Heart left ventricle (tissue), 16 donors: ENCODE data around the gene SLC16A4. TPM values are rescaled to one million over a fixed set of nuclear protein-coding genes. Genes with fewer than 3 reads are reported as not detected.

ENCODE experiments used
- ATAC-seq, 4 donors: fragments of 200-7000 bp; cut with Tn5 transposase; one replicate each; pipeline ENCODE4 v1.9.1; 2020 to 2022; ENCODE audit warnings: moderate library complexity in 4 of 4, mild to moderate bottlenecking in 3 of 4, moderate number of reproducible peaks in 1 of 4
- DNase-seq, 5 donors: peaks; one replicate each; pipeline ENCODE4 v3.0.0-alpha.2; 2020
- H3K27ac ChIP-seq, 12 donors: fragments of 200-600 bp; sonication (generic) in 4 of 12; one replicate each; pipeline versions ENCODE4 v1.5.0 to v1.8.0; 2016 to 2022; ENCODE audit warnings: mild to moderate bottlenecking in 2 of 12
- H3K27me3 ChIP-seq, 9 donors: fragments of 200-600 bp; sonication (generic) in 2 of 9; one replicate each; pipeline versions ENCODE4 v1.5.1 to v1.8.0; 2016 to 2022; ENCODE audit warnings: mild to moderate bottlenecking in 3 of 9
- H3K36me3 ChIP-seq, 9 donors: fragments of 200-600 bp; sonication (generic) in 2 of 9; one replicate each; pipeline versions ENCODE4 v1.5.0 to v1.8.0; 2018 to 2022; ENCODE audit warnings: mild to moderate bottlenecking in 2 of 9
- H3K4me1 ChIP-seq, 12 donors: fragments of 200-600 bp; sonication (generic) in 4 of 12; one replicate each; pipeline versions ENCODE4 v1.5.0 to v1.8.0; 2016 to 2022; ENCODE audit warnings: mild to moderate bottlenecking in 3 of 12
- H3K4me3 ChIP-seq, 12 donors: fragments of 200-600 bp; sonication (generic) in 4 of 12; one replicate each; pipeline versions ENCODE4 v1.5.0 to v1.8.0; 2017 to 2022; ENCODE audit warnings: mild to moderate bottlenecking in 9 of 12, moderate library complexity in 4 of 12
- H3K9me3 ChIP-seq, 12 donors: fragments of 200-600 bp; sonication (generic) in 4 of 12; one replicate each; pipeline versions ENCODE4 v1.5.0 to v1.8.0; 2016 to 2022; ENCODE audit warnings: mild to moderate bottlenecking in 1 of 12
- CTCF ChIP-seq, 12 donors: fragments of 200-600 bp; sonication (generic) in 4 of 12; IDR thresholded peaks; one replicate each; pipeline versions ENCODE4 v1.5.0 to v1.8.0; 2018 to 2022; ENCODE audit warnings: antibody characterized with exemption in 12 of 12, mild to moderate bottlenecking in 5 of 12
- POLR2A ChIP-seq, 2 donors: fragments of 450-650 bp; IDR thresholded peaks; one replicate each; pipeline ENCODE4 v1.6.1; 2017; ENCODE audit warnings: antibody characterized with exemption in 2 of 2, mild to moderate bottlenecking in 2 of 2, moderate library complexity in 2 of 2
- WGBS, 4 donors: extraction: QIAGEN DNeasy Blood & Tissue Kit in 2 of 4; methylation state at CpG; one replicate each; pipeline versions ENCODE4 v1.1.5 to v1.1.7; 2013 to 2018; 5-methylcytosine and 5-hydroxymethylcytosine counted together
- intact Hi-C, 10 donors: fragments of 100-400 bp; cut with DNase I; formaldehyde crosslinking; loops; one replicate each; pipeline versions ENCODE4 v1.11.1 to v1.14.2; 2022
- polyA plus RNA-seq, 2 donors: library from polyadenylated mRNA; stranded (reverse); fragments of 200-250 nt; gene quantifications; one replicate each; pipeline ENCODE4 v1.2.3, GENCODE V29; 2013
- total RNA-seq, 9 donors: library from RNA; depleted of rRNA in 2 of 9; stranded (reverse); fragments of >200 nt in 2 of 9; fragmentation: NEBNext Ultra II Directional in 3 of 9; extraction: Animal tissue kit (Norgen Biotek cat#: 25700) in 3 of 9; gene quantifications; one replicate each; pipeline versions ENCODE4 v1.1.0 to v1.2.4, GENCODE V29; 2016 to 2023
- donor health status: ischemic (EF 13 %, LVEDD 7.1; RV severe dilation, severe dysfunction).
- donor health status: healthy with polysubstance abuse.
- donor health status: DM: no; HTN: yes; CAD: no.
- donor health status: DM: no; HTN: no; CAD: no.
- donor health status: ischemic (EF 25% LVEDD 6.9; RV normal size, moderate dysfunction).
- donor health status: ischemic (EF 25% LVEDD 5.7; RV mildly dilated, moderate dysfunction).
- donor health status: healthy.
- donor health status: DM: yes; HTN: yes; CAD: no.
- donor health status: ischemic (EF 35%, LVEDD 5.7; RV mildly dilated, moderate dysfunction).
- donor health status: nonischemic (EF 11% LVEDD 7.7; RV severe dilation, severe dysfunction).
- donor health status: DM: yes; HTN: yes; CAD: no.
- donor health status: PGD.
- donor health status: ischemic (EF 29% LVEDD 5.4; RV normal size, mild dysfunction).
- donor health status: nonischemic (EF 23%, LVEDD 6.1; RV moderate dilation, normal function).

SLC16A4 gene
- total and polyA plus RNA-seq, 11 donors: 1.00 to 4.8 (median 2.0) TPM

GRCh38 chr1:110350360-110350759 lies 40.5 kb downstream of the SLC16A4 start:
- intact Hi-C loops: loop anchor here in 1 of 10 donors (5.0 kb wide), 1 partner anchor 42 kb away; the partner anchor contains the start of gene SLC16A4
- Histone ChIP-seq H3K36me3 (peaks cover 0 to 45% (median 33%) of the 10 kb centered on the region in 9 donors), H3K27me3 (no peaks in the 10 kb centered on the region), H3K4me1 (peaks cover 4 to 68% (median 53%) of the 10 kb centered on the region in 12 donors), H3K27ac (no peak overlapping the region), H3K4me3 (no peak overlapping the region), H3K9me3 (no peaks in the 10 kb centered on the region)
- TF ChIP-seq CTCF (IDR thresholded peaks at IDR 0.05) (no peak), POLR2A (IDR thresholded peaks at IDR 0.05) (no peak)
- DNase-seq (no peak), ATAC-seq (no peak)
- WGBS, 4 donors: 92 to 94% (median 92%) methylated on average over 2 of the region's 2 CpGs

- intact Hi-C loops: loop anchor here in 1 of 10 donors (5.0 kb wide), 1 partner anchor 39 kb away; no protein-coding TSS in a partner anchor
- no peaks in the 10 kb centered on the region for H3K27me3 ChIP-seq
- no peaks in the 10 kb centered on the region for H3K9me3 ChIP-seq
- H3K4me3 ChIP-seq: no peak overlapping the region
- H3K27ac ChIP-seq: no peak overlapping the region
- TF ChIP-seq POLR2A (IDR thresholded peaks at IDR 0.05): no peak
- DNase-seq: no peak
- no peak for ATAC-seq
- H3K4me1 ChIP-seq: peaks cover 6 to 83% (median 68%) of the 10 kb centered on the region in 12 donors
- peaks cover 0 to 59% (median 41%) of the 10 kb centered on the region in 9 donors for H3K36me3 ChIP-seq
Measured at GRCh38 chr1:110348771-110349170, 42.1 kb downstream of the SLC16A4 start.

- intact Hi-C loops: loop anchor here in 1 of 10 donors (5.0 kb wide), 1 partner anchor 39 kb away; no protein-coding TSS in a partner anchor
- Histone ChIP-seq H3K36me3 (peaks cover 0 to 63% (median 47%) of the 10 kb centered on the region in 9 donors), H3K27me3 (no peaks in the 10 kb centered on the region), H3K4me3 (no peak overlapping the region), H3K9me3 (no peaks in the 10 kb centered on the region), H3K4me1 (peaks cover 6 to 88% (median 75%) of the 10 kb centered on the region in 12 donors), H3K27ac (no peak overlapping the region)
- 45 to 59% (median 50%) methylated on average over 2 of the region's 2 CpGs for WGBS, 4 donors
- TF ChIP-seq CTCF (IDR thresholded peaks at IDR 0.05) (no peak), POLR2A (IDR thresholded peaks at IDR 0.05) (no peak)
- DNase-seq: no peak
- no peak for ATAC-seq
Measured at GRCh38 chr1:110348050-110348449, 42.8 kb downstream of the SLC16A4 start.

- H3K9me3 ChIP-seq: no peaks in the 10 kb centered on the region
- TF ChIP-seq CTCF (IDR thresholded peaks at IDR 0.05): no peak
- TF ChIP-seq POLR2A (IDR thresholded peaks at IDR 0.05): no peak
- peak in 2 of 4 donors; percentile 32 to 39 for ATAC-seq
- no peak overlapping the region for H3K4me3 ChIP-seq
- peaks cover 6 to 95% (median 82%) of the 10 kb centered on the region in 12 donors for H3K4me1 ChIP-seq
- WGBS, 4 donors: 55 to 58% (median 56%) methylated on average over 14 of the region's 14 CpGs
- DNase-seq: no peak
- no peak overlapping the region for H3K27ac ChIP-seq
- H3K27me3 ChIP-seq: no peaks in the 10 kb centered on the region
- peaks cover 0 to 67% (median 52%) of the 10 kb centered on the region in 9 donors for H3K36me3 ChIP-seq
- intact Hi-C loops: loop anchor here in 1 of 10 donors (5.0 kb wide), 1 partner anchor 40 kb away; no protein-coding TSS in a partner anchor
Measured at GRCh38 chr1:110347182-110347893, 43.5 kb downstream of the SLC16A4 start.
